IPS-NIHi11 (cell line): ENCODE measurements around the gene GNAI2.
A peak's percentile ranks its signal among the peaks of the same experiment; 100 is the strongest.
"Not testable (repeated sequence)": the region's sequence is repeated elsewhere in the genome, so short reads cannot be mapped to it uniquely, and the experiment has no call there.

Experiments
- DNase-seq: peaks from one replicate; pipeline ENCODE4 v3.0.0; 2012; ENCODE audit warnings: mixed read lengths, low spot score

Gene GNAI2

GRCh38 chr3:50245251-50245745 lies 9.3 kb downstream of the GNAI2 start:
- DNase-seq: no peak

- peak; percentile 87 for DNase-seq
Measured at GRCh38 chr3:50245831-50246516, 10.0 kb downstream of the GNAI2 start.

- DNase-seq: peak; percentile 39
Measured at GRCh38 chr3:50246517-50246954, 10.5 kb downstream of the GNAI2 start.

GRCh38 chr3:50248387-50248786 lies 12.4 kb downstream of the GNAI2 start:
- no peak for DNase-seq

GRCh38 chr3:50249457-50249856 lies 13.5 kb downstream of the GNAI2 start:
- DNase-seq: no peak

GRCh38 chr3:50250514-50250913 lies 14.5 kb downstream of the GNAI2 start:
- DNase-seq: no peak

- DNase-seq: no peak
Measured at GRCh38 chr3:50251220-50251619, 15.2 kb downstream of the GNAI2 start.

GRCh38 chr3:50254577-50255250 lies 18.7 kb downstream of the GNAI2 start:
- DNase-seq: no peak

- no peak for DNase-seq
Measured at GRCh38 chr3:50255251-50255615, 19.2 kb downstream of the GNAI2 start.

GRCh38 chr3:50256978-50257890 lies 21.2 kb downstream of the GNAI2 start:
- peak; percentile 62 for DNase-seq

GRCh38 chr3:50258029-50258680 lies 22.2 kb downstream of the GNAI2 start:
- no peak for DNase-seq

- DNase-seq: no peak
Measured at GRCh38 chr3:50258979-50259378, 23.0 kb downstream of the GNAI2 start.

- DNase-seq: no peak
Measured at GRCh38 chr3:50259432-50260026, 23.5 kb downstream of the GNAI2 start.

GRCh38 chr3:50260027-50260941 lies 24.3 kb downstream of the GNAI2 start:
- DNase-seq: peak; percentile 95

- DNase-seq: no peak
Measured at GRCh38 chr3:50260942-50261441, 25.0 kb downstream of the GNAI2 start.

GRCh38 chr3:50261505-50261904 lies 25.5 kb downstream of the GNAI2 start:
- DNase-seq: no peak

GRCh38 chr3:50262200-50262599 lies 26.2 kb downstream of the GNAI2 start:
- not testable (repeated sequence) for DNase-seq

GRCh38 chr3:50262778-50263177 lies 26.8 kb downstream of the GNAI2 start:
- no peak for DNase-seq

GRCh38 chr3:50263478-50264382 lies 27.7 kb downstream of the GNAI2 start:
- DNase-seq: no peak
